Ovary (tissue), 9 donors: ENCODE measurements around the gene YTHDF1. TPM values are rescaled to one million over a fixed set of nuclear protein-coding genes. Genes with fewer than 3 reads are reported as not detected.

ENCODE experiments used
- DNase-seq, 5 donors: peaks; one replicate each; pipeline ENCODE4 v3.0.0-alpha.2; 2019 to 2020
- H3K27ac ChIP-seq, 2 donors: fragments of 200-600 bp; one replicate each; pipeline versions ENCODE4 v1.5.1 to v1.8.0; 2019 to 2022
- H3K27me3 ChIP-seq: fragments of 200-600 bp; one replicate; pipeline ENCODE4 v1.8.0; 2022
- H3K36me3 ChIP-seq: fragments of 200-600 bp; sonication (generic); one replicate; pipeline ENCODE4 v1.5.1; 2019
- H3K4me1 ChIP-seq: one replicate; pipeline ENCODE4 v1.8.1; 2013; ENCODE audit warnings: mild to moderate bottlenecking, moderate library complexity; ENCODE audit not compliant: insufficient read depth
- H3K4me3 ChIP-seq: fragments of 200-600 bp; sonication (generic); one replicate; pipeline ENCODE4 v1.5.1; 2017
- H3K9me3 ChIP-seq, 2 donors: fragments of 200-600 bp in 1 of 2; sonication (generic) in 1 of 2; one replicate each; pipeline versions ENCODE4 v1.5.1 to v1.8.1; 2013 to 2019; ENCODE audit warnings: mild to moderate bottlenecking in 1 of 2, moderate library complexity in 1 of 2
- EP300 ChIP-seq: sonication (generic); formaldehyde crosslinking; IDR thresholded peaks from one replicate; pipeline ENCODE4 v1.6.1; 2017; ENCODE audit warnings: antibody characterized with exemption
- POLR2A ChIP-seq: fragments of 450-650 bp; IDR thresholded peaks from one replicate; pipeline ENCODE4 v1.6.1; 2017; ENCODE audit warnings: antibody characterized with exemption, mild to moderate bottlenecking, moderate library complexity
- WGBS, 3 donors: extraction: QIAGEN DNeasy Blood & Tissue Kit in 1 of 3; methylation state at CpG; one replicate each; pipeline versions ENCODE4 v1.1.5 to v1.1.7; 2013 to 2017; 5-methylcytosine and 5-hydroxymethylcytosine counted together
- intact Hi-C, 4 donors: fragments of 100-400 bp; cut with DNase I; formaldehyde crosslinking; loops; one replicate each; pipeline versions ENCODE4 v1.11.0 to v1.15.1; 2022 to 2023
- polyA plus RNA-seq, 2 donors: library from polyadenylated mRNA; stranded (reverse); fragments of 200-250 nt in 1 of 2; fragments of 350-450 nt in 1 of 2; fragmentation: Illumina TruSeq in 1 of 2; extraction: RNeasy Lipid Tissue Mini Kit (QIAGEN cat#74804) in 1 of 2; gene quantifications; one replicate each; pipeline ENCODE4 v1.2.3, GENCODE V29; 2013 to 2014
- total RNA-seq, 7 donors: library from RNA; depleted of rRNA in 2 of 7; stranded (reverse); fragments of >200 nt in 2 of 7; fragmentation: NEBNext Ultra II Directional in 3 of 7; extraction: Animal tissue kit (Norgen Biotek cat#: 25700) in 3 of 7; gene quantifications; one replicate each; pipeline versions ENCODE4 v1.1.0 to v1.2.4, GENCODE V29; 2016 to 2023
- TF ChIP-seq, protein P1 (sequence below), 3 donors: fragments of 450-650 bp in 2 of 3; fragments of 200-600 bp in 1 of 3; IDR thresholded peaks; one replicate each; pipeline versions ENCODE4 v1.5.1 to v1.8.0; 2016 to 2022; ENCODE audit warnings: antibody characterized with exemption in 3 of 3, mild to moderate bottlenecking in 1 of 3
- donor health status: DM: no; HTN: no; CAD: no; lungs with moderate emphysema.
- donor health status: DM: no; HTN: no; CAD: no.
- donor health status: Bipolar disorder and iron deficiency.
- donor health status: DM: yes; HTN: yes; CAD: no.
- donor health status: DM: no; HTN: no; CAD: no.
- donor health status: DM: yes; HTN: yes; CAD: no.

Gene YTHDF1
- total and polyA plus RNA-seq, 9 donors: 17.0 to 39.4 (median 30.5) TPM

DNA sequence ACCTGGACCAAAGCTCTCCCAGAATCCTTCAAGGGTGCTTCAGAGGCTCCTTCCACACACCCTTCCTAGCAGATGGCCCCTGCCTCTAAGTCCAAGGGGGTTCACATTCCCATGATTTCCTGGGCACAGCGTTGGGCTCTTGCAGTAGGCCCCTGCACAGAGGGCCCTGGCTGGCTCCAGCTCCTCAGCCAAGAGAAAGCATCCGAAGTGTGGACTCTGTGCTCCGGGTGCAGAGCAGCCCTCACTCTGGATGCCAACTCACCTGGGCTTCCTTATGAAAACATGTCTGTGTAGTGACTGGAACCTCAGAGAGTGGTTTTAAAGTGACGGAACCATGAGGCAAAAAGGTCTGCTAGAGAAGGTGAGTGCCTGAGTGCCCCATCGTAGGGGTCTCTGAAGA is 11.6 kb downstream of the YTHDF1 start:
- Histone ChIP-seq H3K4me1 (no peaks in the 10 kb centered on the region), H3K9me3 (no peaks in the 10 kb centered on the region), H3K36me3 (no peaks in the 10 kb centered on the region), H3K27me3 (no peaks in the 10 kb centered on the region), H3K4me3 (no peak overlapping the region), H3K27ac (no peak overlapping the region)
- intact Hi-C loops: loop anchor here in 1 of 4 donors (10.0 kb wide), 1 partner anchor 790 kb away; no protein-coding TSS in a partner anchor
- TF ChIP-seq EP300: no peak
- TF ChIP-seq, protein P1, sequence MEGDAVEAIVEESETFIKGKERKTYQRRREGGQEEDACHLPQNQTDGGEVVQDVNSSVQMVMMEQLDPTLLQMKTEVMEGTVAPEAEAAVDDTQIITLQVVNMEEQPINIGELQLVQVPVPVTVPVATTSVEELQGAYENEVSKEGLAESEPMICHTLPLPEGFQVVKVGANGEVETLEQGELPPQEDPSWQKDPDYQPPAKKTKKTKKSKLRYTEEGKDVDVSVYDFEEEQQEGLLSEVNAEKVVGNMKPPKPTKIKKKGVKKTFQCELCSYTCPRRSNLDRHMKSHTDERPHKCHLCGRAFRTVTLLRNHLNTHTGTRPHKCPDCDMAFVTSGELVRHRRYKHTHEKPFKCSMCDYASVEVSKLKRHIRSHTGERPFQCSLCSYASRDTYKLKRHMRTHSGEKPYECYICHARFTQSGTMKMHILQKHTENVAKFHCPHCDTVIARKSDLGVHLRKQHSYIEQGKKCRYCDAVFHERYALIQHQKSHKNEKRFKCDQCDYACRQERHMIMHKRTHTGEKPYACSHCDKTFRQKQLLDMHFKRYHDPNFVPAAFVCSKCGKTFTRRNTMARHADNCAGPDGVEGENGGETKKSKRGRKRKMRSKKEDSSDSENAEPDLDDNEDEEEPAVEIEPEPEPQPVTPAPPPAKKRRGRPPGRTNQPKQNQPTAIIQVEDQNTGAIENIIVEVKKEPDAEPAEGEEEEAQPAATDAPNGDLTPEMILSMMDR (IDR thresholded peaks at IDR 0.05): no peak
- TF ChIP-seq POLR2A: no peak
- 81 to 94% (median 85%) methylated on average over 5 of the region's 5 CpGs for WGBS, 3 donors
- no peak for DNase-seq

DNA sequence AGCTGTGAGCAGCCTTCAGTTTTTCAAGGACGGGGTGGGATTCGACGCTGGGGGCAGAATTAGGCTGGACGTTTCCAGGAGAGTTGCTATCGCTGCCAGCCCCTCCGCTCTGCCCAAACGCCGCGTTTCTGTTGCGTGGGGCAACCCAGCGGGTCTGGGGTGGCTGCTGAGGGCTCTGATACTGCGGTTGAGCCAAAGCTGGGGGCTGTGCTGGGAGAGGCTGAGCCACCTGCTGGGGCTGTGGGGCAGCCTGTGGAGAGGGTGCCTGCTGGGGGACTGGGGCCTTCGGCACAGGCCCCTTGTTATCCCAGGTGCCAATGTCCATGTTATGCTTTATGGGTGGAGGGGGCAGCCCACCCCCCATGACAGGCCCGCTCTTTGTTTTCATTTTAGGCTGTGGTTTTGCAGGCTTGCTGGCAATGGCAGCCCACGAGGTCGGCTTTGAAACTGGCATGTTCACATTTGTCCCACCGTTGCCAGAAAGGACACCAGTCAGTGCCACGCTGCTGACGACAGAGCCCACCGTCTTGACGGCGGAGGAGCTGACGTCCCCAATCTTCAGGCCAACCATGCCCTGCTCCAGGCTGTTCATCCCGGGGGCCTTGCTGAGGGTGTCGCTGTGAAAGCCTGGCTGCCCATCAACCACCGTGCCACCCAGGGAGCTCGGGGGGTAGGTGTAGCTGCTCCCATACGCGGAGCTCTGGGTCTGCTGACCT is 13.0 kb downstream of the YTHDF1 start:
- Histone ChIP-seq H3K27ac (no peak overlapping the region), H3K36me3 (no peaks in the 10 kb centered on the region), H3K4me3 (no peak overlapping the region), H3K9me3 (no peaks in the 10 kb centered on the region), H3K4me1 (peaks cover 2% of the 10 kb centered on the region), H3K27me3 (no peaks in the 10 kb centered on the region)
- DNase-seq: no peak
- intact Hi-C loops: loop anchor here in 1 of 4 donors (10.0 kb wide), 1 partner anchor 788 kb away; no protein-coding TSS in a partner anchor
- WGBS, 3 donors: 89 to 91% (median 90%) methylated on average over 29 of the region's 29 CpGs
- TF ChIP-seq, protein P1 (IDR thresholded peaks at IDR 0.05): no peak
- no peak for TF ChIP-seq POLR2A
- no peak for TF ChIP-seq EP300

DNA sequence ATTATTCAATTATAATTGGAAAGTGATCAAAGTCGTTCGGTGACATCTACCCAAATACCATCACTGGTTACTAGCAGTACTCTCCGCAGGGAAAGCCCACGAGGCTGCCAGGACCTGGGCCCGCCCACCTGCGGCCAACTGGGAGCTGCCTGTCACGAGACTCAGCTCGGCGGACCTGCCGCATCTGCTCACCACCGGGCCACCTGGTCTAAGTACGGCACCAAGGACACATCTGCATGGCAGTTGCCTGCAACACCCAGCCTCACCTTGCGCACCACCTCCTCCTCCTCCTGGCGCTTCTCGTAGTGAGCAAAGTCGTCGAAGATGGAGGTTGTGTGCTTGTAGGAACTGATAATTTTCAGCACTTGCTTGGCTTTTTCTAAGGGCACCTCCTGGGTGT is 13.9 kb downstream of the YTHDF1 start:
- TF ChIP-seq EP300 (no peak), POLR2A (no peak)
- TF ChIP-seq, protein P1 (IDR thresholded peaks at IDR 0.05): no peak
- peaks cover 6% of the 10 kb centered on the region for H3K4me1 ChIP-seq
- H3K27ac ChIP-seq: no peak overlapping the region
- DNase-seq: no peak
- no peaks in the 10 kb centered on the region for H3K9me3 ChIP-seq
- WGBS, 3 donors: 84 to 90% (median 88%) methylated on average over 17 of the region's 17 CpGs
- H3K27me3 ChIP-seq: no peaks in the 10 kb centered on the region
- H3K36me3 ChIP-seq: no peaks in the 10 kb centered on the region
- no peak overlapping the region for H3K4me3 ChIP-seq
- intact Hi-C loops: loop anchor here in 1 of 4 donors (10.0 kb wide), 1 partner anchor 787 kb away; no protein-coding TSS in a partner anchor

DNA sequence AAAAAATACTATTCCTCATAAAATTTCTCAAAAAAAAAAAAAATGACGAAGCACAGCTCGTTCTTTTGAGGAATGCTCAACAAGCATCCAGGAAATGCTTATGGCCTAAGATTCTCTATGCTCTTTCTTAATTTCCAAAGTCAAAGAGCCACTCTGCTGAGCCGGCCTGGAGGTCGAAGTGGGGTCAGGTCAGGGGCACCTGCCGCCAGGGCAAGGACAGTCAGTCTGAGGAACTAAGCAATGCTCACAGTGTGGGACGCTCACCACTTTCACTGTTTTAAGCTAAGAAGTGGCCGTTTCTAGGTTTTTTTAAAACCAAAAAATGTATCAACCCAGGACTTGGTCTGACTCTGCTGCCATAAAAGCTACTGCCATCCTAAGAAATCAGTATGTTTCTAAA is 17.3 kb downstream of the YTHDF1 start:
- H3K4me1 ChIP-seq: peaks cover 7% of the 10 kb centered on the region
- H3K27ac ChIP-seq: no peak overlapping the region
- 11 to 26% (median 13%) methylated on average over 7 of the region's 7 CpGs for WGBS, 3 donors
- DNase-seq: peak in 3 of 5 donors; percentile 40 to 89 (median 48)
- no peaks in the 10 kb centered on the region for H3K36me3 ChIP-seq
- intact Hi-C loops: no loop called here
- no peak overlapping the region for H3K4me3 ChIP-seq
- H3K9me3 ChIP-seq: no peaks in the 10 kb centered on the region
- H3K27me3 ChIP-seq: no peaks in the 10 kb centered on the region
- no peak for TF ChIP-seq POLR2A
- no peak for TF ChIP-seq EP300
